Astrocyte of the spinal cord (primary cell): ENCODE data around the gene IFT81.
"Not testable (repeated sequence)": the region's sequence is repeated elsewhere in the genome, so short reads cannot be mapped to it uniquely, and the experiment has no call there.

ENCODE experiments used
- DNase-seq: peaks from one replicate; pipeline ENCODE4 v3.0.0; 2011; ENCODE audit warnings: low read depth, low spot score
- H3K4me3 ChIP-seq: 2 replicates; pipeline ENCODE4 v1.5.1; 2011; ENCODE audit warnings: low read depth, mild to moderate bottlenecking, low read length, moderate library complexity
- CTCF ChIP-seq: IDR thresholded peaks from 2 replicates; pipeline ENCODE4 v1.5.1; 2012; ENCODE audit warnings: low read depth, mild to moderate bottlenecking, low read length, inconsistent platforms
- in situ Hi-C: cut with HindIII; loops from 2 replicates; pipeline ENCODE4 v1.10.0; 2017; ENCODE audit warnings: low sequenced_read_pairs

The IFT81 gene

DNA sequence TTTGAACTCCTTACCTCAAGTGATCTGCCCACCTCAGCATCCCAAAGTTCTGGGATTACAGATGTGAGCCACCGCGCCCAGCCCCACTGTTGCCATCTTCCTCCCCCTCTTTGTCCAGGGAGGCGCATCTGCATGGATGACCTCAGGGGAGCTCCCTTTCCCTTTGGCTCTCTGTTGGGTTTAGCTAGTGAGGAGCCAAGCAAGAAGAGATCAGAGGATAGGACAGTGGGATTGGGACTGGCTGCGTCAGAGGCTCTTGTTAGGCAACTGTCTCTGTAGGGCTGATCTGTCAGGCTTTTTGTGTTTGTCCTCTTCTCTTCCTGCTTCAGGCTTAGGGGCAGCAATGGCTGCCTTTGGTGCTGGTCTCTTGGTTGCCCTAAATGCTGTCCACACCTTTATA is 8.5 kb upstream of the IFT81 start:
- no peak for DNase-seq
- in situ Hi-C loops = no loop called here
- TF ChIP-seq CTCF = no peak
- no peak overlapping the region for H3K4me3 ChIP-seq

DNA sequence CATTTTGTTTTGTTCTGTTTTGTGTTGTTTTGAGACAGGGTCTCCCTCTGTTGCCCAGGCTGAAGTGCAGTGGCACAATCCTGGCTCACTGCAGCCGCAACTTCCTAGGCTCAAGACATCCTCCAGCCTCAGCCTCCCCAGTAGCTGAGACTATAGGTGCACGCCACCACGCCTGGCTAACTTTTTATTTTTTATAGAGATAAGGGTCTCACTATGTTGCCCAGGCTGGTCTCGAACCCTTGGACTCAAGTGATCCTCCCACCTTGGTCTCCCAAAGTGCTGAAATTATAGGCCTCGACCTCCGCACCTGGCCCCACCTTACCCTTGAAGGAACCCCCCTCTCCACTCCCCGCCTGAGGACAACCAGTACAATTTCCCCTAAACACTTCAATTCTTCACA is 7.5 kb upstream of the IFT81 start:
- TF ChIP-seq CTCF = no peak
- H3K4me3 ChIP-seq = no peak overlapping the region
- in situ Hi-C loops = no loop called here
- no peak for DNase-seq

- in situ Hi-C loops = not testable (repeated sequence)
These were observed 6.9 kb upstream of the IFT81 start for GRCh38 chr12:110117210-110117609.

GRCh38 chr12:110117956-110118685 is 6.0 kb upstream of the IFT81 start:
- no peak for TF ChIP-seq CTCF
- DNase-seq = no peak
- in situ Hi-C loops = no loop called here
- H3K4me3 ChIP-seq = no peak overlapping the region

More at GRCh38 chr12:110117210-110117609, 6.9 kb upstream of the IFT81 start:
- H3K4me3 ChIP-seq, DNase-seq: not testable (repeated sequence)
- peak; percentile 25 for TF ChIP-seq CTCF

DNA sequence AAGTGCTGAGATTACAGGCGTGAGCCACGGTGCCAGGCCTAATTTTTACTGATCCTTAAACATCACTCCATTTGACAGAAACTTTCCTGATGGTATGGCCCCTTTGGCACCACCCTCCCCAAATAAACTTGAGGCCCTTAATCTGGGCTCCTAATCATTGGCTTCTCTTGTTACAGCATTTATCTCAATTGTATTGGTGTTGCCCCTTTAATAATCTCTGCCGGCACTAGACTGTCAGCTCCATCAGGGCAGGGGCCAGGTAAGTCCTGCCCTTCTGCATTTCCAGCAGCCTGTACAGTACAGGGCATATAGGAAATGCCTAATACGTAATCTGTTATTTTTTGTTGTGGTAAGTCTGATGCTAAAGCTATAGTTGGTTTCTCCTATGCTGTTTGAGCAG is 1.2 kb upstream of the IFT81 start:
- no peak for TF ChIP-seq CTCF
- in situ Hi-C loops = no loop called here
- H3K4me3 ChIP-seq = no peak overlapping the region
- DNase-seq = no peak

DNA sequence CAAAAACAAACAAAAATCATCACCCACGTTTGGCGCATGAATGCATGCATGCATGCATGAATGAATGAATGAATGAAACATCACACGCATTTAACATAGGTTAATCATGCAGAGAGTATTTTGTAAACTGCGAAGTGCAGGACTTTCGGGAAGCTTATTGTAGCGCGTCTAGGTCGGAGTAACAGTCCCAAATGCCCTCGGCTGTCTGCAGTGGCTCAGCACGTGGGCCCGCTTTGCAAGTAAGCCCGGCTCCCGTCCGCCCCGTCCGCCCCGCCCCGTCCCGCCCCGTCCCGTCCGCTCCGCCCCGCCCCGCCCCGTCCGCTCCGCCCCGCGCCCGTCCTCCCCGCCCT is 263 bp upstream of the IFT81 start:
- in situ Hi-C loops = no loop called here
- no peak for DNase-seq
- no peak overlapping the region for H3K4me3 ChIP-seq
- no peak for TF ChIP-seq CTCF
